ENCODE measurements around the gene GNLY. TPM values are rescaled to one million over a fixed set of nuclear protein-coding genes. Genes with fewer than 3 reads are reported as not detected.
A peak's percentile ranks its signal among the peaks of the same experiment; 100 is the strongest.

The GNLY gene
- total RNA-seq, 4 donors from 2014 or later: 3.6 to 36.1 (median 12.0) TPM

GRCh38 chr2:85704800-85705679, 10.9 kb downstream of the GNLY start:
- in situ Hi-C loops (cut with MboI; ENCODE audit: low sequenced_read_pairs in 4 of 4): no loop called here
- Histone ChIP-seq H3K27ac (peak overlapping the region; percentile 92 to 97 (median 95)), H3K27me3 (no peaks in the 10 kb centered on the region), H3K4me1 (peaks cover 57 to 61% of the 10 kb centered on the region in 2 donors), H3K4me3 (no peak overlapping the region), H3K36me3 (no peaks in the 10 kb centered on the region), H3K9me3 (no peaks in the 10 kb centered on the region)
- no peak for TF ChIP-seq CTCF (IDR thresholded peaks at IDR 0.05 in 4 of 5, conservative IDR thresholded peaks at IDR 0.05 in 1 of 5)
- TF ChIP-seq POLR2A (IDR thresholded peaks at IDR 0.05): no peak
- intact Hi-C loops (cut with DNase I; ENCODE audit: low total_unique reads): loop anchor here (1.0 kb wide), 2 partner anchors 23 to 60 kb away; no protein-coding TSS in a partner anchor
- no peak for DNase-seq
- ATAC-seq: no peak

- TF ChIP-seq POLR2A (IDR thresholded peaks at IDR 0.05) (peak; percentile 62 to 69), CTCF (IDR thresholded peaks at IDR 0.05 in 4 of 5, conservative IDR thresholded peaks at IDR 0.05 in 1 of 5) (peak in 2 of 5 experiments; percentile 9 to 19)
- Histone ChIP-seq H3K27ac (peak overlapping the region; percentile 92 to 97 (median 95)), H3K4me3 (no peak overlapping the region), H3K4me1 (peaks cover 62 to 67% of the 10 kb centered on the region in 2 donors), H3K36me3 (no peaks in the 10 kb centered on the region), H3K27me3 (no peaks in the 10 kb centered on the region), H3K9me3 (no peaks in the 10 kb centered on the region)
- in situ Hi-C loops (cut with MboI; ENCODE audit: low sequenced_read_pairs in 4 of 4): no loop called here
- peak; percentile 90 for DNase-seq
- intact Hi-C loops (cut with DNase I; ENCODE audit: low total_unique reads): loop anchor here (1.0 to 2.0 kb wide), 3 partner anchors 23 to 67 kb away; no protein-coding TSS in a partner anchor
- ATAC-seq: peak; percentile 78 to 84
These were observed 11.5 kb downstream of the GNLY start for GRCh38 chr2:85705680-85706039.

GRCh38 chr2:85706063-85706462, 11.9 kb downstream of the GNLY start:
- DNase-seq: no peak

GRCh38 chr2:85706599-85707296, 12.6 kb downstream of the GNLY start:
- Histone ChIP-seq H3K9me3 (no peaks in the 10 kb centered on the region), H3K4me1 (peaks cover 62 to 78% of the 10 kb centered on the region in 2 donors), H3K4me3 (no peak overlapping the region), H3K27me3 (no peaks in the 10 kb centered on the region), H3K36me3 (no peaks in the 10 kb centered on the region), H3K27ac (peak overlapping the region; percentile 92 to 97 (median 95))
- TF ChIP-seq CTCF (IDR thresholded peaks at IDR 0.05 in 4 of 5, conservative IDR thresholded peaks at IDR 0.05 in 1 of 5) (no peak), POLR2A (IDR thresholded peaks at IDR 0.05) (no peak)
- in situ Hi-C loops (cut with MboI; ENCODE audit: low sequenced_read_pairs in 4 of 4): no loop called here
- intact Hi-C loops (cut with DNase I; ENCODE audit: low total_unique reads): loop anchor here (1.0 to 2.0 kb wide), 3 partner anchors 27 to 69 kb away; no protein-coding TSS in a partner anchor
- ATAC-seq (no peak), DNase-seq (peak in 1 of 2 donors; percentile 59)

More at GRCh38 chr2:85706063-85706462, 11.9 kb downstream of the GNLY start:
- TF ChIP-seq CTCF (IDR thresholded peaks at IDR 0.05 in 4 of 5, conservative IDR thresholded peaks at IDR 0.05 in 1 of 5): no peak
- TF ChIP-seq POLR2A (IDR thresholded peaks at IDR 0.05): no peak
- Histone ChIP-seq H3K27ac (peak overlapping the region; percentile 92 to 97 (median 95)), H3K4me1 (peaks cover 62 to 71% of the 10 kb centered on the region in 2 donors), H3K9me3 (no peaks in the 10 kb centered on the region), H3K4me3 (no peak overlapping the region), H3K36me3 (no peaks in the 10 kb centered on the region), H3K27me3 (no peaks in the 10 kb centered on the region)
- intact Hi-C loops (cut with DNase I; ENCODE audit: low total_unique reads): loop anchor here (2.0 kb wide), 1 partner anchor 67 kb away; no protein-coding TSS in a partner anchor
- in situ Hi-C loops (cut with MboI; ENCODE audit: low sequenced_read_pairs in 4 of 4): no loop called here
- ATAC-seq: peak in 1 of 2 donors; percentile 1

Data from gastrocnemius medialis (tissue), 4 donors.